Mesenchymal stem cell (in vitro differentiated cells and primary cell): ENCODE measurements around the gene RUNX2.

Experiments
- DNase-seq: peaks from one replicate; pipeline ENCODE4 v3.0.0-alpha.2; 2013
- H2AFZ ChIP-seq: one replicate; pipeline ENCODE4 v1.6.1; 2013; ENCODE audit warnings: low read depth, mild to moderate bottlenecking, control low read depth, inconsistent platforms, low read length, moderate library complexity
- H2AK5ac ChIP-seq: 2 replicates; pipeline ENCODE4 v1.6.1; 2013; ENCODE audit warnings: low read length, moderate library complexity, mild to moderate bottlenecking, inconsistent platforms; ENCODE audit not compliant: severe bottlenecking
- H2BK120ac ChIP-seq: one replicate; pipeline ENCODE4 v1.6.1; 2013; ENCODE audit warnings: low read depth, mild to moderate bottlenecking, inconsistent platforms, low read length, moderate library complexity
- H2BK12ac ChIP-seq, 2 experiments: one replicate each; pipeline ENCODE4 v1.6.1; 2013; ENCODE audit warnings: inconsistent platforms in 2 of 2, low read length in 2 of 2, mild to moderate bottlenecking in 2 of 2, moderate library complexity in 2 of 2, control low read depth in 1 of 2
- H2BK15ac ChIP-seq: one replicate; pipeline ENCODE4 v1.6.1; 2013; ENCODE audit warnings: mild to moderate bottlenecking, low read depth, inconsistent platforms; ENCODE audit not compliant: poor library complexity, severe bottlenecking
- H2BK5ac ChIP-seq: 2 replicates; pipeline ENCODE4 v1.6.1; 2013; ENCODE audit warnings: low read depth, mild to moderate bottlenecking, low read length, control low read depth, inconsistent platforms; ENCODE audit not compliant: poor library complexity, severe bottlenecking
- H3K14ac ChIP-seq, 2 experiments: one replicate each; pipeline ENCODE4 v1.6.1; 2013; ENCODE audit warnings: inconsistent platforms in 2 of 2, low read length in 2 of 2, control low read depth in 1 of 2, mild to moderate bottlenecking in 1 of 2, moderate library complexity in 1 of 2
- H3K18ac ChIP-seq, 2 experiments: one replicate each; pipeline ENCODE4 v1.6.1; 2013; ENCODE audit warnings: inconsistent platforms in 2 of 2, low read length in 2 of 2, control low read depth in 1 of 2, low read depth in 1 of 2, mild to moderate bottlenecking in 1 of 2
- H3K23ac ChIP-seq, 2 experiments: one replicate each; pipeline ENCODE4 v1.6.1; 2013; ENCODE audit warnings: inconsistent platforms in 2 of 2, low read length in 2 of 2, mild to moderate bottlenecking in 2 of 2, moderate library complexity in 2 of 2, control low read depth in 1 of 2
- H3K27ac ChIP-seq: 2 replicates; pipeline ENCODE4 v1.5.1; 2013; ENCODE audit warnings: mild to moderate bottlenecking, moderate library complexity, low read length, control low read depth, inconsistent platforms; ENCODE audit not compliant: poor library complexity, severe bottlenecking
- H3K27me3 ChIP-seq, 2 experiments: 2 replicates each; pipeline versions ENCODE4 v1.6.1 to v1.7.0; 2013; ENCODE audit warnings: low read length in 2 of 2, mild to moderate bottlenecking in 2 of 2, moderate library complexity in 2 of 2, control low read depth in 1 of 2, inconsistent platforms in 1 of 2; ENCODE audit not compliant: control insufficient read depth in 1 of 2, insufficient read depth in 1 of 2
- H3K36me3 ChIP-seq, 2 experiments: 2 replicates each; pipeline versions ENCODE4 v1.6.1 to v1.7.0; 2013; ENCODE audit warnings: low read length in 2 of 2, control low read depth in 1 of 2, inconsistent platforms in 1 of 2, low read depth in 1 of 2, mild to moderate bottlenecking in 1 of 2; ENCODE audit not compliant: insufficient read depth in 2 of 2, control insufficient read depth in 1 of 2
- H3K4ac ChIP-seq, 2 experiments: one replicate each; pipeline ENCODE4 v1.6.1; 2013; ENCODE audit warnings: inconsistent platforms in 2 of 2, low read length in 2 of 2, mild to moderate bottlenecking in 2 of 2, moderate library complexity in 2 of 2, control low read depth in 1 of 2, low read depth in 1 of 2
- H3K4me1 ChIP-seq: 2 replicates; pipeline ENCODE4 v1.6.1; 2013; ENCODE audit warnings: low read depth, low read length, control low read depth; ENCODE audit not compliant: control insufficient read depth, insufficient read depth
- H3K4me2 ChIP-seq: 2 replicates; pipeline ENCODE4 v1.6.1; 2013; ENCODE audit warnings: low read length, mild to moderate bottlenecking, inconsistent platforms; ENCODE audit not compliant: poor library complexity, severe bottlenecking
- H3K4me3 ChIP-seq, 2 experiments: 2 replicates each; pipeline versions ENCODE4 v1.5.1 to v1.7.0; 2013; ENCODE audit warnings: low read length in 2 of 2, mild to moderate bottlenecking in 2 of 2, control low read depth in 1 of 2, low read depth in 1 of 2; ENCODE audit not compliant: insufficient read depth in 1 of 2
- H3K79me1 ChIP-seq: replicated peaks from 2 replicates; pipeline ENCODE4 v1.6.1; 2013; ENCODE audit warnings: mild to moderate bottlenecking, control low read depth, low read length, inconsistent platforms; ENCODE audit not compliant: poor library complexity, severe bottlenecking
- H3K9ac ChIP-seq: 2 replicates; pipeline ENCODE4 v1.7.0; 2013; ENCODE audit warnings: mild to moderate bottlenecking, low read length, moderate library complexity
- H3K9me3 ChIP-seq: 2 replicates; pipeline ENCODE4 v1.7.0; 2013; ENCODE audit warnings: mild to moderate bottlenecking, low read length; ENCODE audit not compliant: control insufficient read depth
- H4K8ac ChIP-seq: one replicate; pipeline ENCODE4 v1.6.1; 2013; ENCODE audit warnings: inconsistent platforms, mild to moderate bottlenecking, low read length, moderate library complexity
- H4K91ac ChIP-seq: one replicate; pipeline ENCODE4 v1.6.1; 2013; ENCODE audit warnings: mild to moderate bottlenecking, low read length, inconsistent platforms
- WGBS: methylation state at CpG from one replicate; pipeline ENCODE4 v1.1.7; 2013; ENCODE audit warnings: mixed read lengths; 5-methylcytosine and 5-hydroxymethylcytosine counted together

The RUNX2 gene

DNA sequence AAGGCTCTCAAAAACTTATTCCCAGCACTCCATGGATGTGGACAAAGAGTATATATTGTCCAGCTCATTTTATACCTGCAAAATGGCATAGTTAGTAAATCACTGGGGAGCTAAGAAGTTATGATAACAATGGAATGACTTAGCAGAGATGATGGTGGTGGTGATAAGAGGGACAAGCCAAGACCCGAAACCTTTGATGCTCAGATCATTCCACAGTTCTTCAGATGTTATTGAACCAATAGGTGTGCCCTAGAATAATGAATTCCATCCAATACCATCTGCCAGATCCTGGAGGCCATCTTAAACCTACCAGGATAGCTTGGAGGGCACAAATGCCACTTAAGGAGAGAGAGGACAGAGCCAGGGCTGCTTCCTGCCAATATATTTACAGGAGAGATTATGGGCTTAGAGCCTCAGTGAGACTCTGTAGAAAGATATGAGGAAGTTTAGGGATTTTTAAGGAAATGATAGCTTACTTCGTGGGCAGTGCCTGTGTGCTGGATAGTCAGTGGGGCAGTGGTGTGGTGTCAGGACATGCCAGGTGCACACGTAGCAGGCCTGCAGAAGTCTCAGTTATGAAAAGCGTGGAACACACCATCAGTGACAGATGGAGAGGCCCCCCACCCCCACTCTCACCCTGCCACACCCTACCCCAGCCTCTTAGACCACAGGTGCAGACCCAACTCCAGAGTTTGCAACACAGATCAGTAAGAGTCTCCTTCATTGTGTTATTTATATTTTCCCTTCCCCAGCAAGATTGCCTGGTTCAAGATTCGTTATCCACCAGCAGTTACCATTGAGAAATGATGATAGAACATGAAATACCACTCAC lies 259.3 kb downstream of the RUNX2 start:
- peaks cover 8% of the 10 kb centered on the region for H3K4me1 ChIP-seq
- no peak overlapping the region for H2BK5ac ChIP-seq
- DNase-seq, result no peak
- H3K4ac ChIP-seq, result no peak overlapping the region
- H2BK12ac ChIP-seq, result peak overlapping the region; percentile 45 to 73
- H3K23ac ChIP-seq, result no peak overlapping the region
- H3K4me2 ChIP-seq, result no peak overlapping the region
- no peak overlapping the region for H4K91ac ChIP-seq
- H3K18ac ChIP-seq, result no peak overlapping the region
- H3K27me3 ChIP-seq, result no peaks in the 10 kb centered on the region
- H2AFZ ChIP-seq, result no peak overlapping the region
- H3K79me1 ChIP-seq, result peaks cover 3% of the 10 kb centered on the region
- H3K4me3 ChIP-seq, result no peak overlapping the region
- no peak overlapping the region for H4K8ac ChIP-seq
- no peak overlapping the region for H3K14ac ChIP-seq
- peaks cover 3% of the 10 kb centered on the region for H3K9me3 ChIP-seq
- H2AK5ac ChIP-seq, result no peak overlapping the region
- H2BK15ac ChIP-seq, result no peak overlapping the region
- H2BK120ac ChIP-seq, result no peak overlapping the region
- WGBS, result 93% methylated on average over 4 of the region's 5 CpGs
- no peak overlapping the region for H3K9ac ChIP-seq
- H3K27ac ChIP-seq, result no peak overlapping the region
- peaks cover 0 to 2% of the 10 kb centered on the region in 2 experiments for H3K36me3 ChIP-seq

- H2BK5ac ChIP-seq, result no peak overlapping the region
- H3K27me3 ChIP-seq, result no peaks in the 10 kb centered on the region
- no peak overlapping the region for H2BK120ac ChIP-seq
- peak overlapping the region; percentile 23 to 46 for H3K18ac ChIP-seq
- H3K9ac ChIP-seq, result no peak overlapping the region
- peak overlapping the region; percentile 31 for H3K27ac ChIP-seq
- peak overlapping the region; percentile 63 for H2AK5ac ChIP-seq
- H3K14ac ChIP-seq, result peak overlapping the region in 1 of 2 experiments; percentile 2
- H3K4ac ChIP-seq, result peak overlapping the region in 1 of 2 experiments; percentile 9
- no peaks in the 10 kb centered on the region for H3K9me3 ChIP-seq
- no peaks in the 10 kb centered on the region for H3K36me3 ChIP-seq
- H3K4me3 ChIP-seq, result no peak overlapping the region
- no peak overlapping the region for H4K91ac ChIP-seq
- peak overlapping the region in 1 of 2 experiments; percentile 35 for H3K23ac ChIP-seq
- no peak for DNase-seq
- peaks cover 3% of the 10 kb centered on the region for H3K79me1 ChIP-seq
- peak overlapping the region in 1 of 2 experiments; percentile 79 for H2BK12ac ChIP-seq
- no peak overlapping the region for H3K4me2 ChIP-seq
- H4K8ac ChIP-seq, result no peak overlapping the region
- H2AFZ ChIP-seq, result no peak overlapping the region
- H2BK15ac ChIP-seq, result no peak overlapping the region
- WGBS, result 95% methylated on average over 1 of the region's 3 CpGs
- H3K4me1 ChIP-seq, result peaks cover 8% of the 10 kb centered on the region
Observed at GRCh38 chr6:45589367-45589766, 261.2 kb downstream of the RUNX2 start.

GRCh38 chr6:45590226-45590625 lies 262.1 kb downstream of the RUNX2 start:
- Histone ChIP-seq H3K9ac (no peak overlapping the region), H3K9me3 (no peaks in the 10 kb centered on the region), H4K91ac (no peak overlapping the region), H2BK12ac (no peak overlapping the region), H3K4me3 (no peak overlapping the region), H2BK120ac (no peak overlapping the region), H3K27ac (peak overlapping the region; percentile 81), H2BK15ac (no peak overlapping the region), H3K36me3 (no peaks in the 10 kb centered on the region), H3K4me1 (peaks cover 8% of the 10 kb centered on the region), H4K8ac (no peak overlapping the region), H2AK5ac (no peak overlapping the region), H2BK5ac (no peak overlapping the region), H3K27me3 (no peaks in the 10 kb centered on the region), H3K14ac (no peak overlapping the region), H2AFZ (no peak overlapping the region), H3K18ac (no peak overlapping the region), H3K23ac (no peak overlapping the region), H3K79me1 (peaks cover 3% of the 10 kb centered on the region), H3K4ac (no peak overlapping the region), H3K4me2 (no peak overlapping the region)
- DNase-seq, result peak; percentile 94
- 5% methylated on average over 2 of the region's 4 CpGs for WGBS

DNA sequence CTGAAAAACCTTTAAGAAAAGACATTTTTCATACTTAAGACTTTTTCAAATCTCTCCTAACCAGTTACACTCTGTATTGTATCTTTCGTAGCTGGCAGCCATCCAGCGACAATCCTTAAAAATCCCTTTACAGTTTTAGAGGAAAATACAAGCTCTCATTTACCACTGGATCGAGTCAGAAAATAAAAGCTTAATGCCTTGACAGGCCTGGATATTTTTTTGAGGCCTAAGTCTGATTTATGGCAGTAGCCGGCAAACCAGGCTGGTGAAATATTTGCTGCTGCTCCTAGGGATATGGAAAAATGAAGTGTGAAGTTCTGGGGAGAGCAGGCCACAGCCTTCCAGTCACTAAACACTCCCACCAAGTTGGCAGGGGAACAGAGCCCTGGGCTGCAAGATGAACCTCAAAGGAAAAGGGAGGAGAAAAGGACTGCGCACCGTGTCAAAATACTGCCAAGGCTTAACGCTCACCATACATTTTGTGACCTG lies 262.6 kb downstream of the RUNX2 start:
- DNase-seq, result peak; percentile 77
- peak overlapping the region; percentile 91 for H2BK120ac ChIP-seq
- peak overlapping the region; percentile 84 for H4K91ac ChIP-seq
- H3K4me2 ChIP-seq, result no peak overlapping the region
- peak overlapping the region in 1 of 2 experiments; percentile 57 for H2BK12ac ChIP-seq
- no peak overlapping the region for H3K4me3 ChIP-seq
- H3K18ac ChIP-seq, result peak overlapping the region; percentile 13 to 66
- no peak overlapping the region for H2AFZ ChIP-seq
- peaks cover 3% of the 10 kb centered on the region for H3K79me1 ChIP-seq
- WGBS, result 18% methylated on average over 3 of the region's 7 CpGs
- peak overlapping the region; percentile 81 for H3K27ac ChIP-seq
- H3K36me3 ChIP-seq, result no peaks in the 10 kb centered on the region
- H3K27me3 ChIP-seq, result no peaks in the 10 kb centered on the region
- no peak overlapping the region for H3K14ac ChIP-seq
- H3K9ac ChIP-seq, result no peak overlapping the region
- peak overlapping the region; percentile 71 for H4K8ac ChIP-seq
- no peak overlapping the region for H3K23ac ChIP-seq
- H2BK15ac ChIP-seq, result no peak overlapping the region
- H2AK5ac ChIP-seq, result peak overlapping the region; percentile 69
- no peaks in the 10 kb centered on the region for H3K9me3 ChIP-seq
- H3K4ac ChIP-seq, result peak overlapping the region in 1 of 2 experiments; percentile 73
- peak overlapping the region; percentile 48 for H2BK5ac ChIP-seq
- peaks cover 9% of the 10 kb centered on the region for H3K4me1 ChIP-seq
